ENCODE measurements around the gene NRIP1. TPM values are rescaled to one million over a fixed set of nuclear protein-coding genes. Genes with fewer than 3 reads are reported as not detected.

The NRIP1 gene
- total RNA-seq, 2 donors from 2014 or later: 29.3 to 43.1 TPM

GRCh38 chr21:15022608-15023261, 42.1 kb downstream of the NRIP1 start:
- TF ChIP-seq POLR2A (IDR thresholded peaks at IDR 0.05) (no peak), CTCF (IDR thresholded peaks at IDR 0.05) (no peak), POLR2AphosphoS5 (IDR thresholded peaks at IDR 0.05) (no peak)

GRCh38 chr21:15020797-15021196, 44.0 kb downstream of the NRIP1 start:
- no peak for DNase-seq (ENCODE audit: low spot score)
- H3K4me1 ChIP-seq (replicated peaks): no peaks in the 10 kb centered on the region
- no peaks in the 10 kb centered on the region for H3K9me3 ChIP-seq
- no peak overlapping the region for H3K4me3 ChIP-seq
- TF ChIP-seq CTCF (IDR thresholded peaks at IDR 0.05): no peak
- no peak for TF ChIP-seq POLR2A (IDR thresholded peaks at IDR 0.05)
- no peak for TF ChIP-seq POLR2AphosphoS5 (IDR thresholded peaks at IDR 0.05)
- H3K27ac ChIP-seq: no peak overlapping the region
- H3K27me3 ChIP-seq (replicated peaks; ENCODE audit: insufficient read depth): no peaks in the 10 kb centered on the region
- H3K36me3 ChIP-seq: no peaks in the 10 kb centered on the region
- intact Hi-C loops (cut with DNase I): no loop called here

More at GRCh38 chr21:15022608-15023261, 42.1 kb downstream of the NRIP1 start:
- no peaks in the 10 kb centered on the region for H3K4me1 ChIP-seq (replicated peaks)
- no peaks in the 10 kb centered on the region for H3K27me3 ChIP-seq (replicated peaks; ENCODE audit: insufficient read depth)
- no peak overlapping the region for H3K4me3 ChIP-seq
- no peaks in the 10 kb centered on the region for H3K9me3 ChIP-seq
- intact Hi-C loops (cut with DNase I): no loop called here
- H3K27ac ChIP-seq: no peak overlapping the region
- no peak for DNase-seq (ENCODE audit: low spot score)
- H3K36me3 ChIP-seq: no peaks in the 10 kb centered on the region
- WGBS: 64% methylated on average over 6 of the region's 6 CpGs

GRCh38 chr21:15018382-15018781, 46.4 kb downstream of the NRIP1 start:
- WGBS: 80% methylated on average over 2 of the region's 2 CpGs
- Histone ChIP-seq H3K36me3 (no peaks in the 10 kb centered on the region), H3K4me3 (no peak overlapping the region), H3K27ac (no peak overlapping the region), H3K9me3 (no peaks in the 10 kb centered on the region), H3K4me1 (replicated peaks) (no peaks in the 10 kb centered on the region), H3K27me3 (replicated peaks; ENCODE audit: insufficient read depth) (no peaks in the 10 kb centered on the region)
- intact Hi-C loops (cut with DNase I): no loop called here
- TF ChIP-seq POLR2A (IDR thresholded peaks at IDR 0.05) (no peak), CTCF (IDR thresholded peaks at IDR 0.05) (no peak), POLR2AphosphoS5 (IDR thresholded peaks at IDR 0.05) (no peak)
- no peak for DNase-seq (ENCODE audit: low spot score)

- H3K9me3 ChIP-seq: no peaks in the 10 kb centered on the region
These were observed 49.0 kb downstream of the NRIP1 start for GRCh38 chr21:15015622-15016471.

More at GRCh38 chr21:15015622-15016471, 49.0 kb downstream of the NRIP1 start:
- DNase-seq (ENCODE audit: low spot score): no peak
- Histone ChIP-seq H3K36me3 (no peaks in the 10 kb centered on the region), H3K4me1 (replicated peaks) (no peaks in the 10 kb centered on the region), H3K27me3 (replicated peaks; ENCODE audit: insufficient read depth) (no peaks in the 10 kb centered on the region), H3K4me3 (no peak overlapping the region), H3K27ac (no peak overlapping the region)
- TF ChIP-seq CTCF (IDR thresholded peaks at IDR 0.05) (no peak), POLR2AphosphoS5 (IDR thresholded peaks at IDR 0.05) (no peak)
- intact Hi-C loops (cut with DNase I): no loop called here
- 91% methylated on average over 5 of the region's 5 CpGs for WGBS

Measured in prostate gland (tissue), 2 donors.